Measurements from ENCODE around the gene PNMA1. TPM values are rescaled to one million over a fixed set of nuclear protein-coding genes. Genes with fewer than 3 reads are reported as not detected.
A peak's percentile ranks its signal among the peaks of the same experiment; 100 is the strongest.

The PNMA1 gene
- total and polyA plus RNA-seq, 2 of the 13 experiments (the other 11 are each of a cell fraction or from before 2014, with no cell fraction given), result 7.0 to 8.3 TPM

GRCh38 chr14:73741876-73742519, 27.8 kb upstream of the PNMA1 start:
- Histone ChIP-seq H3K4me1 (ENCODE audit: insufficient read depth, low read length) (peaks cover 76% of the 10 kb centered on the region), H3K9me3 (ENCODE audit: low read length) (no peaks in the 10 kb centered on the region), H4K20me1 (ENCODE audit: insufficient read depth, low read length) (peaks cover 65% of the 10 kb centered on the region), H2AFZ (ENCODE audit: low read length) (no peak overlapping the region), H3K36me3 (replicated peaks in 1 of 2; ENCODE audit: control insufficient read depth in 1 of 2, insufficient read depth in 2 of 2, low read length in 2 of 2) (peaks cover 6 to 18% of the 10 kb centered on the region in 2 experiments), H3K79me2 (ENCODE audit: insufficient read depth, low read length) (peaks cover 75% of the 10 kb centered on the region), H3K27ac (ENCODE audit: extremely low read length, insufficient read depth, low read length) (peak overlapping the region; percentile 61), H3K4me2 (ENCODE audit: low read depth, low read length) (peak overlapping the region; percentile 85), H3K9ac (ENCODE audit: insufficient read depth, low read depth, low read length) (peak overlapping the region; percentile 36), H3K4me3 (replicated peaks in 1 of 3; ENCODE audit: insufficient read depth in 1 of 3, low read depth in 2 of 3, low read length in 3 of 3) (peak overlapping the region; percentile 13 to 60 (median 41)), H3K27me3 (ENCODE audit: control insufficient read depth in 1 of 2, insufficient read depth in 2 of 2, low read length in 2 of 2) (no peaks in the 10 kb centered on the region)
- FAIRE-seq (no peak), ATAC-seq (peak; percentile 4; the same call in 2 of the 3 replicates), DNase-seq (ENCODE audit: low spot score) (no peak)
- no TSS peak for BruUV-seq (replicated peaks)
- in situ Hi-C loops (cut with HindIII; ENCODE audit: extremely low pct_ligation_motif_present, low pct_unique_long_range_greater_than_20kb), result loop anchor here (25.0 kb wide), 1 partner anchor 295 kb away; no protein-coding TSS in a partner anchor
- intact Hi-C loops (cut with micrococcal nuclease; ENCODE audit: unreplicated experiment), result loop anchor here (1.0 kb wide), 1 partner anchor 83 kb away; no protein-coding TSS in a partner anchor
- CTCF ChIA-PET (ENCODE audit: low intra/inter-chr PET ratio, low total read pairs), result no interaction called here
- POLR2A ChIA-PET, result interaction anchor here (1.0 to 3.9 kb wide), 8 partner anchors 12 to 145 kb away, joined by 3 to 26 read pairs (median 6); partner anchors contain the start of genes PTGR2 and ZNF410
- 51% methylated on average over 9 of the region's 17 CpGs for WGBS (ENCODE audit: low lambda C conversion rate)
- TF ChIP-seq IKZF4 (CRISPR knock-in tag; IDR thresholded peaks at IDR 0.05; ENCODE audit: borderline replicate concordance, low read depth, not compliant biosample characterization), result peak; percentile 25
- 0 out of 2 replicates have a peak, but pooled peaks have one; percentile 7 for TF ChIP-seq ZNF362 (CRISPR knock-in tag; IDR thresholded peaks at IDR 0.05; ENCODE audit: borderline replicate concordance)
- TF ChIP-seq FLYWCH1 (CRISPR knock-in tag; IDR thresholded peaks at IDR 0.05), result no peak
- peak; percentile 12 for TF ChIP-seq TEAD3 (CRISPR knock-in tag; optimal IDR thresholded peaks at IDR 0.05; ENCODE audit: borderline replicate concordance)
- TF ChIP-seq ZBTB33 (CRISPR knock-in tag; IDR thresholded peaks at IDR 0.05), result peak; percentile 11; the same call in 1 of the 2 replicates
- TF ChIP-seq, protein P1, sequence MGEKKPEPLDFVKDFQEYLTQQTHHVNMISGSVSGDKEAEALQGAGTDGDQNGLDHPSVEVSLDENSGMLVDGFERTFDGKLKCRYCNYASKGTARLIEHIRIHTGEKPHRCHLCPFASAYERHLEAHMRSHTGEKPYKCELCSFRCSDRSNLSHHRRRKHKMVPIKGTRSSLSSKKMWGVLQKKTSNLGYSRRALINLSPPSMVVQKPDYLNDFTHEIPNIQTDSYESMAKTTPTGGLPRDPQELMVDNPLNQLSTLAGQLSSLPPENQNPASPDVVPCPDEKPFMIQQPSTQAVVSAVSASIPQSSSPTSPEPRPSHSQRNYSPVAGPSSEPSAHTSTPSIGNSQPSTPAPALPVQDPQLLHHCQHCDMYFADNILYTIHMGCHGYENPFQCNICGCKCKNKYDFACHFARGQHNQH (CRISPR knock-in tag; IDR thresholded peaks at IDR 0.05), result 0 out of 2 replicates have a peak, but pooled peaks have one; percentile 29
- TF ChIP-seq GPN1 (CRISPR knock-in tag; IDR thresholded peaks at IDR 0.05; ENCODE audit: borderline replicate concordance), result no peak
- TF ChIP-seq ZFP91 (CRISPR knock-in tag; IDR thresholded peaks at IDR 0.05; ENCODE audit: borderline replicate concordance), result peak; percentile 23; the same call in 1 of the 2 replicates
- peak; percentile 44; the same call in 1 of the 2 replicates for TF ChIP-seq MNT (IDR thresholded peaks at IDR 0.05)
- peak; percentile 58; the same call in 1 of the 2 replicates for TF ChIP-seq BHLHE40 (IDR thresholded peaks at IDR 0.05; ENCODE audit: low read length)
- no peak for TF ChIP-seq TFAP4 (IDR thresholded peaks at IDR 0.05; ENCODE audit: borderline replicate concordance, low read depth)

Measured in HepG2 (cell line).